ENCODE results near the gene C6orf132. TPM values are rescaled to one million over a fixed set of nuclear protein-coding genes. Genes with fewer than 3 reads are reported as not detected.

The C6orf132 gene
- total and polyA plus RNA-seq, 7 donors, result 0.08 to 0.34 (median 0.13) TPM

DNA sequence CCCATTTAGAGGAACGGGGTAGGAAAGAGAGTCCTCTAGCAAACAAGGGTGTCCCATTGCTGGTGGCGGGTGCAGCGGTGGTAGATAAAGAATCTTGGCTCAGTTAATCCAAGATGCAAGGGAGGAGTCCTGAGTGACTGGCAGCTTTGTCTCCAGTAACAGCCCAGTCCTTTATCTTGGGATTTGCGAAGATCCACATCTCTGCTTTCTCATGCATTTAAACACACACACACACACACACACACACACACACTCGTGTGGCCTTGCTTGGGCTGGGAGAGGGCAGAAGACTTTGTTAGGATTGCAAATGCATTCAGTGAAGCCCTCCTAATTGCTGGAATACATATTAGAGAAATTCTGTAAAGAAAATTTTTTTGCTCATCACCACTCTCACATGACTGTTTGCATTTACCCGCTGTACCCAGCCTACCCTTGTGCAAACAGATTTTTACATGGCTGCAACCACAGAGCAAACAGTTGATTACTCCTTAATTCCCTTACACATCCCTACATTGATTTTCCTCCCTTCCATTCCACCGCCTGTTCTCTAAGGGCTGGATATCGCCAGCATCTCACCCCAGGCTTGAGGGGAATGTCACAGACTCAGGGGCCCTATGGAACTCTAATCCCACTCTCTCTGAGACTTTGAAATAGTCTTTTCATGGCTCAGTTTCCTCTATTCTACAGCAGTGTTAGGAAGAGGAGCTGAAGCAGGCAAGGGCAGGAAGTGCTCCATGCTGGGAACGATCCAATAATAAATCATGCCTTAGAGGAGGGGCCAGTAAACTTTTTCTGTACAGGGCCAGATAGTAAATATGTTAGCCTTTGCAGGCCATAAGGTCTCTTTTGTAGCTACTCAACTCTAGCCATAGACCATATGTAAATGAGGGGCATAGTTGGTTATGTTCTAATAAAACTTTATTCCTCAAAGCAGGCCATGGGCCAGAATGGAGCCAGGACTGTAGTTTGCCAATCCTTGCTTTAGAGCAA lies 3.5 kb downstream of the C6orf132 start:
- Histone ChIP-seq H3K36me3 (ENCODE audit: insufficient read depth in 1 of 2, low read depth in 1 of 2) (no peaks in the 10 kb centered on the region), H3K4me1 (peaks cover 7% of the 10 kb centered on the region), H3K27ac (no peak overlapping the region), H3K9me3 (no peaks in the 10 kb centered on the region), H3K27me3 (ENCODE audit: insufficient read depth in 3 of 3, low read length in 2 of 3) (peaks cover 0 to 35% (median 10%) of the 10 kb centered on the region in 3 donors), H3K4me3 (no peak overlapping the region)
- DNase-seq (no peak), ATAC-seq (no peak)
- intact Hi-C loops (cut with DNase I), result no loop called here
- 66 to 67% (median 67%) methylated on average over 9 of the region's 9 CpGs for WGBS, 3 donors
- TF ChIP-seq, protein P1, sequence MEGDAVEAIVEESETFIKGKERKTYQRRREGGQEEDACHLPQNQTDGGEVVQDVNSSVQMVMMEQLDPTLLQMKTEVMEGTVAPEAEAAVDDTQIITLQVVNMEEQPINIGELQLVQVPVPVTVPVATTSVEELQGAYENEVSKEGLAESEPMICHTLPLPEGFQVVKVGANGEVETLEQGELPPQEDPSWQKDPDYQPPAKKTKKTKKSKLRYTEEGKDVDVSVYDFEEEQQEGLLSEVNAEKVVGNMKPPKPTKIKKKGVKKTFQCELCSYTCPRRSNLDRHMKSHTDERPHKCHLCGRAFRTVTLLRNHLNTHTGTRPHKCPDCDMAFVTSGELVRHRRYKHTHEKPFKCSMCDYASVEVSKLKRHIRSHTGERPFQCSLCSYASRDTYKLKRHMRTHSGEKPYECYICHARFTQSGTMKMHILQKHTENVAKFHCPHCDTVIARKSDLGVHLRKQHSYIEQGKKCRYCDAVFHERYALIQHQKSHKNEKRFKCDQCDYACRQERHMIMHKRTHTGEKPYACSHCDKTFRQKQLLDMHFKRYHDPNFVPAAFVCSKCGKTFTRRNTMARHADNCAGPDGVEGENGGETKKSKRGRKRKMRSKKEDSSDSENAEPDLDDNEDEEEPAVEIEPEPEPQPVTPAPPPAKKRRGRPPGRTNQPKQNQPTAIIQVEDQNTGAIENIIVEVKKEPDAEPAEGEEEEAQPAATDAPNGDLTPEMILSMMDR (IDR thresholded peaks at IDR 0.05), result no peak

GRCh38 chr6:42138190-42138589 lies 4.2 kb downstream of the C6orf132 start:
- Histone ChIP-seq H3K27me3 (ENCODE audit: insufficient read depth in 3 of 3, low read length in 2 of 3) (peaks cover 0 to 27% (median 5%) of the 10 kb centered on the region in 3 donors), H3K27ac (no peak overlapping the region), H3K36me3 (ENCODE audit: insufficient read depth in 1 of 2, low read depth in 1 of 2) (no peaks in the 10 kb centered on the region), H3K4me3 (no peak overlapping the region), H3K9me3 (no peaks in the 10 kb centered on the region), H3K4me1 (peaks cover 7% of the 10 kb centered on the region)
- intact Hi-C loops (cut with DNase I), result no loop called here
- TF ChIP-seq, protein P1 (IDR thresholded peaks at IDR 0.05), result no peak
- DNase-seq (no peak), ATAC-seq (no peak)
- 95 to 99% (median 98%) methylated on average over 6 of the region's 6 CpGs for WGBS, 3 donors

DNA sequence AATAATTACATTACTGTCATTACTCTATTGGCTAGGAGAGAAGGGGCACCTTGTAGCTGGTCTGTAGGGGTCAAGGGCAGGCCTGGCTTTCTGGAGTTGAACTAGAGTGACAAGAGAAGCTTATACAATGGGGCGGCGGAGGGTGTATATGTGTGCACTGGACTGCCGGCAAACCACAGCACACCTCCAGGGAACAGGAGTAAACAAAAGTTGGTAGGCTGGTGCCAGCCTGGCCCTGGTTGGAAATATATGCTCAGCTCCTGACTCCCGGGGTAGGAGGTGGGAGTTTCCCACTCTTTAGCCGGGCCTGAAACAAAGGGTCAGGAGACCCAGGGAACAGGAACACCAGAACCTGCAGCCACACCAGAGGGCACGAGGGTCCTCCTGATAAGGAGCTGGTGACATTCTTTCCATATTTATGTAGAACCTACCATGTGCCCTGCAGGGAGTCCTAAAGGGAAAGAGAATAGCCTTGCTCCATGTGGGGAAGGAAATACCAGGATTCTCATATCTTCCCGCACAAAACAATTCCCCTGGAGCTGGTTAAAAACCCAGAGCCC lies 5.1 kb downstream of the C6orf132 start:
- TF ChIP-seq, protein P1 (IDR thresholded peaks at IDR 0.05), result no peak
- intact Hi-C loops (cut with DNase I), result no loop called here
- Histone ChIP-seq H3K4me3 (no peak overlapping the region), H3K9me3 (no peaks in the 10 kb centered on the region), H3K4me1 (peaks cover 2% of the 10 kb centered on the region), H3K27me3 (ENCODE audit: insufficient read depth in 3 of 3, low read length in 2 of 3) (peaks cover 0 to 18% (median 2%) of the 10 kb centered on the region in 3 donors), H3K36me3 (ENCODE audit: insufficient read depth in 1 of 2, low read depth in 1 of 2) (no peaks in the 10 kb centered on the region), H3K27ac (no peak overlapping the region)
- 77 to 89% (median 85%) methylated on average over 7 of the region's 7 CpGs for WGBS, 3 donors
- DNase-seq (no peak), ATAC-seq (no peak)

DNA sequence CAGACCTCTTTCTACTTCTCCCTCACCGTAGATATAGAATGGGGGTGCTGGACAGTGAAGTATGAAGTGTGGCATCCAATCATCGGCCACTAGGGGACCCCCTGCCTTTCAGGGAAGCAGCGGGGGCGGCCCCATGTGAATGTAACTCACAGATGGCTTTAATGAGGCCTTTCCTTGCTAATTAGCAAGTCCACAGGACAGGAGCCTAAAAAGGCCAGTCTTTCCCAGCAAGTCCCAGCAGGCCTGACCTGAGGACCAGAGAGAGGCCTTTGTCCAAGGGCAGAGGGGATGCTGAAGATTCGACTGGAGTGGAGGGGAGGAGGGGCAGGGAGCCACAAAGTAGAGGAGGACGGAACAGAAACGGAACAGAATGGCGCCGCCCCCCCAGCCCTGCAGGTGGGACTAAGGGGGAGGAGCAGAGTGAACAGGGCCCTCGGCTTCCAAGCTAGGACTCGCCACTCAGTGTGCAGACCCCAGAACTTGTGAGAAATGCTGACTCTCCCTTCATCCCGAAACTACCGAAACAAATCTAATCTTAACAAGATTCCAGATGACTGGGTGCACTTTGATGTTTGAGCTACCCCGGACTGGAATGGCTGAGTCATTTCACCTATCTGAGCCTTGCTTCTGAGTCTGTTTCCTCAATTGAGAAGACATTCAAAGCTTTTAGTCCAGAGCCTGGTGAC lies 5.8 kb downstream of the C6orf132 start:
- no peaks in the 10 kb centered on the region for H3K4me1 ChIP-seq
- TF ChIP-seq, protein P1 (IDR thresholded peaks at IDR 0.05), result no peak
- H3K9me3 ChIP-seq, result no peaks in the 10 kb centered on the region
- no peak overlapping the region for H3K27ac ChIP-seq
- intact Hi-C loops (cut with DNase I), result no loop called here
- no peaks in the 10 kb centered on the region for H3K36me3 ChIP-seq (ENCODE audit: insufficient read depth in 1 of 2, low read depth in 1 of 2)
- no peak overlapping the region for H3K4me3 ChIP-seq
- H3K27me3 ChIP-seq (ENCODE audit: insufficient read depth in 3 of 3, low read length in 2 of 3), result peaks cover 0 to 16% (median 0%) of the 10 kb centered on the region in 3 donors
- 57 to 63% (median 62%) methylated on average over 14 of the region's 14 CpGs for WGBS, 3 donors
- ATAC-seq (no peak), DNase-seq (no peak)

Data from psoas muscle (tissue), 8 donors.